HepG2 (cell line): Measurements from ENCODE around the gene B4GALT5. TPM values are rescaled to one million over a fixed set of nuclear protein-coding genes. Genes with fewer than 3 reads are reported as not detected.

Experiments used
- DPF2 ChIP-seq: sonication (generic); formaldehyde crosslinking; IDR thresholded peaks from 2 replicates; pipeline ENCODE4 v1.4.0; 2020; ENCODE audit warnings: mild to moderate bottlenecking, low read depth, missing genetic modification reagents, borderline replicate concordance
- EED ChIP-seq: sonication (generic); formaldehyde crosslinking; IDR thresholded peaks from 2 replicates; pipeline ENCODE4 v1.5.0; 2020; ENCODE audit warnings: mild to moderate bottlenecking, missing genetic modification reagents
- EP300 ChIP-seq, 3 experiments: sonication (generic) in 1 of 3; formaldehyde crosslinking in 1 of 3; IDR thresholded peaks; 2 replicates each; pipeline versions ENCODE4 v1.5.1 to v1.6.1; 2011 to 2020; ENCODE audit warnings: low read depth in 2 of 3, low read length in 2 of 3, borderline replicate concordance in 1 of 3, improper control_type of control experiment in 1 of 3, mild to moderate bottlenecking in 1 of 3, missing genetic modification reagents in 1 of 3, moderate library complexity in 1 of 3
- ETV6 ChIP-seq: sonication (generic); formaldehyde crosslinking; conservative IDR thresholded peaks from 2 replicates; pipeline ENCODE4 v1.4.0; 2020; ENCODE audit warnings: missing genetic modification reagents
- GABPB1 ChIP-seq: IDR thresholded peaks from 2 replicates; pipeline ENCODE4 v1.6.1; 2016; ENCODE audit warnings: mild to moderate bottlenecking, missing genetic modification reagents, moderate library complexity, missing compliant biosample characterization
- GATAD2A ChIP-seq: IDR thresholded peaks from 2 replicates; pipeline ENCODE4 v1.6.1; 2016
- HMGA1 ChIP-seq: sonication (generic); formaldehyde crosslinking; conservative IDR thresholded peaks from 2 replicates; pipeline ENCODE4 v1.4.0; 2020; ENCODE audit warnings: missing genetic modification reagents
- KLF15 ChIP-seq: sonication (generic); formaldehyde crosslinking; IDR thresholded peaks from 2 replicates; pipeline ENCODE4 v1.8.1; 2023; ENCODE audit warnings: borderline replicate concordance, mild to moderate bottlenecking, inconsistent platforms, missing genetic modification reagents, mixed read lengths
- KLF16 ChIP-seq, 2 experiments: sonication (generic) in 1 of 2; formaldehyde crosslinking in 1 of 2; IDR thresholded peaks; 2 replicates each; pipeline versions ENCODE4 v1.6.1 to v1.8.0; 2016 to 2023; ENCODE audit warnings: missing genetic modification reagents in 2 of 2, missing compliant biosample characterization in 1 of 2
- KLF9 ChIP-seq: IDR thresholded peaks from 2 replicates; pipeline ENCODE4 v1.6.1; 2016; ENCODE audit warnings: low read depth
- LCORL ChIP-seq, 2 experiments: fragments of 450-650 bp in 1 of 2; sonication (generic) in 1 of 2; formaldehyde crosslinking in 1 of 2; IDR thresholded peaks; 2 replicates each; pipeline versions ENCODE4 v1.5.0 to v1.6.1; 2017 to 2020; ENCODE audit warnings: antibody characterized with exemption in 1 of 2, missing genetic modification reagents in 1 of 2
- MED1 ChIP-seq: sonication (generic); formaldehyde crosslinking; IDR thresholded peaks from 2 replicates; pipeline ENCODE4 v1.4.0; 2020; ENCODE audit warnings: missing genetic modification reagents
- NFE2 ChIP-seq: sonication (generic); formaldehyde crosslinking; IDR thresholded peaks from 2 replicates; pipeline ENCODE4 v1.4.0; 2020; ENCODE audit warnings: missing genetic modification reagents
- PHF8 ChIP-seq: sonication (generic); formaldehyde crosslinking; IDR thresholded peaks from 2 replicates; pipeline ENCODE4 v1.5.0; 2020; ENCODE audit warnings: missing genetic modification reagents
- RBAK ChIP-seq: sonication (generic); formaldehyde crosslinking; IDR thresholded peaks from 2 replicates; pipeline ENCODE4 v1.5.1; 2020; ENCODE audit warnings: mild to moderate bottlenecking, missing genetic modification reagents
- TCF7 ChIP-seq: sonication (generic); IDR thresholded peaks from 2 replicates; pipeline ENCODE4 v1.6.1; 2016; ENCODE audit warnings: antibody characterized with exemption, low read depth
- TEAD3 ChIP-seq: optimal IDR thresholded peaks from 2 replicates; pipeline ENCODE3; 2016; ENCODE audit warnings: borderline replicate concordance
- ZFP1 ChIP-seq: IDR thresholded peaks from 2 replicates; pipeline ENCODE4 v1.6.1; 2016
- ZIK1 ChIP-seq: sonication (generic); formaldehyde crosslinking; IDR thresholded peaks from 2 replicates; pipeline ENCODE4 v1.5.0; 2020; ENCODE audit warnings: mild to moderate bottlenecking, low read depth, missing genetic modification reagents, borderline replicate concordance
- ZNF10 ChIP-seq: sonication (generic); formaldehyde crosslinking; IDR thresholded peaks from 2 replicates; pipeline ENCODE4 v1.4.0; 2020; ENCODE audit warnings: mild to moderate bottlenecking, low read depth, missing genetic modification reagents, borderline replicate concordance
- ZNF24 ChIP-seq: fragments of 450-650 bp; IDR thresholded peaks from 2 replicates; pipeline ENCODE4 v1.6.1; 2017; ENCODE audit warnings: antibody characterized with exemption, mild to moderate bottlenecking
- ZNF33B ChIP-seq: sonication (generic); formaldehyde crosslinking; IDR thresholded peaks from 2 replicates; pipeline ENCODE4 v1.5.1; 2020; ENCODE audit warnings: mild to moderate bottlenecking, missing genetic modification reagents
- ZNF616 ChIP-seq: sonication (generic); formaldehyde crosslinking; IDR thresholded peaks from 2 replicates; pipeline ENCODE4 v1.5.0; 2020; ENCODE audit warnings: low read depth, mild to moderate bottlenecking, missing genetic modification reagents
- ZNF644 ChIP-seq: IDR thresholded peaks from 2 replicates; pipeline ENCODE4 v1.6.1; 2016; ENCODE audit warnings: low read depth
- ZNF652 ChIP-seq: IDR thresholded peaks from 2 replicates; pipeline ENCODE4 v1.6.1; 2016; ENCODE audit warnings: low read depth, borderline replicate concordance
- ZNF703 ChIP-seq: sonication (generic); formaldehyde crosslinking; IDR thresholded peaks from 2 replicates; pipeline ENCODE4 v1.5.1; 2020; ENCODE audit warnings: missing genetic modification reagents, mild to moderate bottlenecking, moderate library complexity, borderline replicate concordance
- ZNF839 ChIP-seq: sonication (generic); formaldehyde crosslinking; IDR thresholded peaks from 2 replicates; pipeline ENCODE4 v1.4.0; 2020; ENCODE audit warnings: missing genetic modification reagents, mild to moderate bottlenecking, borderline replicate concordance
- ZNF879 ChIP-seq: sonication (generic); formaldehyde crosslinking; IDR thresholded peaks from 2 replicates; pipeline ENCODE4 v1.8.1; 2023; ENCODE audit warnings: missing genetic modification reagents
- polyA plus RNA-seq, 8 experiments: library from polyadenylated mRNA; depleted of rRNA in 3 of 8; stranded (reverse) in 7 of 8; unstranded in 1 of 8; fragments of >200 nt; fragmentation: Illumina TruSeq in 4 of 8; extraction: Trizol in 4 of 8; gene quantifications; 2 replicates each; pipeline versions ENCODE4 v1.2.1 to v1.2.3, GENCODE V29; 2011 to 2016; ENCODE audit warnings: low read depth in 4 of 8, missing spikeins in 1 of 8, mixed read lengths in 1 of 8; ENCODE audit not compliant: insufficient read depth in 1 of 8
- total RNA-seq, 5 experiments: library from RNA; depleted of rRNA; stranded (reverse); fragments of >200 nt; fragmentation: Illumina TruSeq; extraction: Trizol; gene quantifications; 2 replicates each; pipeline ENCODE4 v1.2.3, GENCODE V29; 2016; ENCODE audit warnings: low read depth in 1 of 5
- TF ChIP-seq, protein P1 (sequence below): sonication (generic); formaldehyde crosslinking; IDR thresholded peaks from 2 replicates; pipeline ENCODE4 v1.4.0; 2020; ENCODE audit warnings: missing genetic modification reagents, borderline replicate concordance

Gene B4GALT5
- total and polyA plus RNA-seq, 2 of the 13 experiments (the other 11 are each of a cell fraction or from before 2014, with no cell fraction given) = 27.3 to 30.9 TPM

GRCh38 chr20:49595811-49596561, 117.7 kb downstream of the B4GALT5 start (continued):
- TF ChIP-seq MED1 (CRISPR knock-in tag) = no peak
- TF ChIP-seq ZNF652 (CRISPR knock-in tag) = no peak
- TF ChIP-seq ZNF33B = peak; percentile 11; the same call in 1 of the 2 replicates
- no peak for TF ChIP-seq LCORL (IDR thresholded peaks at IDR 0.05)
- TF ChIP-seq LCORL (CRISPR knock-in tag; IDR thresholded peaks at IDR 0.05) = peak; percentile 33; the same call in 1 of the 2 replicates
- TF ChIP-seq GABPB1 (CRISPR knock-in tag) = peak; percentile 15; the same call in 1 of the 2 replicates
- TF ChIP-seq PHF8 (CRISPR knock-in tag) = 0 out of 2 replicates have a peak, but pooled peaks have one; percentile 24
- 0 out of 2 replicates have a peak, but pooled peaks have one; percentile 64 for TF ChIP-seq ZNF879 (CRISPR knock-in tag)
- no peak for TF ChIP-seq ETV6 (CRISPR knock-in tag)
- TF ChIP-seq RBAK = no peak
- no peak for TF ChIP-seq HMGA1 (CRISPR knock-in tag)
- peak; percentile 49; the same call in 1 of the 2 replicates for TF ChIP-seq EED (CRISPR knock-in tag)
- TF ChIP-seq ZNF644 (CRISPR knock-in tag) = 0 out of 2 replicates have a peak, but pooled peaks have one; percentile 6
- TF ChIP-seq KLF9 (CRISPR knock-in tag) = no peak
- 0 out of 2 replicates have a peak, but pooled peaks have one; percentile 7 for TF ChIP-seq DPF2 (CRISPR knock-in tag)
- TF ChIP-seq KLF16 (CRISPR knock-in tag; IDR thresholded peaks at IDR 0.05) = peak in 1 of 2 experiments; percentile 37; a peak in 1 of 4 replicates
- TF ChIP-seq ZNF703 = no peak
- no peak for TF ChIP-seq ZIK1 (CRISPR knock-in tag)
- no peak for TF ChIP-seq ZNF24
- 0 out of 2 replicates have a peak, but pooled peaks have one; percentile 14 for TF ChIP-seq NFE2 (CRISPR knock-in tag)
- TF ChIP-seq ZNF10 = no peak
- peak; percentile 19; the same call in 1 of the 2 replicates for TF ChIP-seq GATAD2A (CRISPR knock-in tag)
- no peak for TF ChIP-seq ZFP1 (CRISPR knock-in tag)
- TF ChIP-seq, protein P1, sequence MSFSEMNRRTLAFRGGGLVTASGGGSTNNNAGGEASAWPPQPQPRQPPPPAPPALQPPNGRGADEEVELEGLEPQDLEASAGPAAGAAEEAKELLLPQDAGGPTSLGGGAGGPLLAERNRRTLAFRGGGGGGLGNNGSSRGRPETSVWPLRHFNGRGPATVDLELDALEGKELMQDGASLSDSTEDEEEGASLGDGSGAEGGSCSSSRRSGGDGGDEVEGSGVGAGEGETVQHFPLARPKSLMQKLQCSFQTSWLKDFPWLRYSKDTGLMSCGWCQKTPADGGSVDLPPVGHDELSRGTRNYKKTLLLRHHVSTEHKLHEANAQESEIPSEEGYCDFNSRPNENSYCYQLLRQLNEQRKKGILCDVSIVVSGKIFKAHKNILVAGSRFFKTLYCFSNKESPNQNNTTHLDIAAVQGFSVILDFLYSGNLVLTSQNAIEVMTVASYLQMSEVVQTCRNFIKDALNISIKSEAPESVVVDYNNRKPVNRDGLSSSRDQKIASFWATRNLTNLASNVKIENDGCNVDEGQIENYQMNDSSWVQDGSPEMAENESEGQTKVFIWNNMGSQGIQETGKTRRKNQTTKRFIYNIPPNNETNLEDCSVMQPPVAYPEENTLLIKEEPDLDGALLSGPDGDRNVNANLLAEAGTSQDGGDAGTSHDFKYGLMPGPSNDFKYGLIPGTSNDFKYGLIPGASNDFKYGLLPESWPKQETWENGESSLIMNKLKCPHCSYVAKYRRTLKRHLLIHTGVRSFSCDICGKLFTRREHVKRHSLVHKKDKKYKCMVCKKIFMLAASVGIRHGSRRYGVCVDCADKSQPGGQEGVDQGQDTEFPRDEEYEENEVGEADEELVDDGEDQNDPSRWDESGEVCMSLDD (CRISPR knock-in tag) = peak; percentile 95; the same call in 1 of the 2 replicates
- TF ChIP-seq KLF15 (CRISPR knock-in tag) = no peak
- 0 out of 2 replicates have a peak, but pooled peaks have one; percentile 20 for TF ChIP-seq ZNF616 (CRISPR knock-in tag)
- peak; percentile 70 for TF ChIP-seq TEAD3 (CRISPR knock-in tag)
- peak; percentile 81 for TF ChIP-seq TCF7
- TF ChIP-seq EP300 (IDR thresholded peaks at IDR 0.05; ENCODE audit: low read depth in 2 of 2, low read length in 2 of 2) = peak in 1 of 2 experiments; percentile 24; a peak in 1 of 4 replicates
- TF ChIP-seq EP300 (CRISPR knock-in tag; IDR thresholded peaks at IDR 0.05; ENCODE audit: borderline replicate concordance) = 0 out of 2 replicates have a peak, but pooled peaks have one; percentile 8
- no peak for TF ChIP-seq ZNF839 (CRISPR knock-in tag)
